Glutamatergic neuron (in vitro differentiated cells): Measurements from ENCODE around the gene FHIT. TPM values are rescaled to one million over a fixed set of nuclear protein-coding genes. Genes with fewer than 3 reads are reported as not detected.

ENCODE experiments used
- DNase-seq: peaks from one replicate; pipeline ENCODE4 v3.0.0; 2022
- H3K27ac Mint-ChIP-seq: one replicate; pipeline ENCODE4 v1.8.0; 2020; ENCODE audit warnings: mild to moderate bottlenecking, mixed read lengths, inconsistent platforms; ENCODE audit not compliant: unreplicated experiment
- H3K27me3 Mint-ChIP-seq: one replicate; pipeline ENCODE4 v1.8.0; 2020; ENCODE audit warnings: mild to moderate bottlenecking, moderate library complexity, mixed read lengths, inconsistent platforms; ENCODE audit not compliant: unreplicated experiment
- H3K36me3 Mint-ChIP-seq: one replicate; pipeline ENCODE4 v1.8.0; 2020; ENCODE audit warnings: mild to moderate bottlenecking, mixed read lengths, inconsistent platforms; ENCODE audit not compliant: unreplicated experiment
- H3K4me1 Mint-ChIP-seq: one replicate; pipeline ENCODE4 v1.8.0; 2020; ENCODE audit warnings: mild to moderate bottlenecking, low read depth, mixed read lengths, inconsistent platforms; ENCODE audit not compliant: unreplicated experiment
- H3K4me3 Mint-ChIP-seq: one replicate; pipeline ENCODE4 v1.8.0; 2020; ENCODE audit warnings: mild to moderate bottlenecking, mixed read lengths, inconsistent platforms; ENCODE audit not compliant: unreplicated experiment
- H3K9me3 Mint-ChIP-seq: one replicate; pipeline ENCODE4 v1.8.0; 2020; ENCODE audit warnings: mild to moderate bottlenecking, moderate library complexity, mixed read lengths, inconsistent platforms; ENCODE audit not compliant: unreplicated experiment
- CTCF ChIP-seq: fragments of 200-600 bp; sonication (generic); IDR thresholded peaks from one replicate; pipeline ENCODE4 v1.5.0; 2021; ENCODE audit not compliant: partially characterized antibody, unreplicated experiment
- total RNA-seq: library from RNA; stranded (reverse); fragmentation: NEBNext Ultra II Directional; extraction: Animal tissue kit (Norgen Biotek cat#: 25700); gene quantifications from one replicate; pipeline ENCODE4 v1.2.1, GENCODE V29; 2021; ENCODE audit not compliant: unreplicated experiment

The FHIT gene
- total RNA-seq, 1 donor from 2014 or later: 15.2 TPM

- H3K27me3 Mint-ChIP-seq: peaks cover 3% of the 10 kb centered on the region
- no peak for TF ChIP-seq CTCF
These were observed 1197.6 kb downstream of the FHIT start for GRCh38 chr3:60053526-60054265.

GRCh38 chr3:60048447-60048848, 1202.8 kb downstream of the FHIT start:
- Mint-ChIP-seq H3K27me3 (peaks cover 3% of the 10 kb centered on the region), H3K4me3 (no peak overlapping the region), H3K27ac (no peak overlapping the region), H3K9me3 (peaks cover 11% of the 10 kb centered on the region), H3K4me1 (peaks cover 8% of the 10 kb centered on the region), H3K36me3 (no peaks in the 10 kb centered on the region)
- no peak for TF ChIP-seq CTCF
- no peak for DNase-seq

More at GRCh38 chr3:60053526-60054265, 1197.6 kb downstream of the FHIT start:
- Mint-ChIP-seq H3K4me3 (no peak overlapping the region), H3K36me3 (peaks cover 6% of the 10 kb centered on the region), H3K27ac (no peak overlapping the region), H3K9me3 (no peaks in the 10 kb centered on the region), H3K4me1 (peaks cover 3% of the 10 kb centered on the region)
- DNase-seq: no peak

GRCh38 chr3:60047426-60048200, 1203.6 kb downstream of the FHIT start:
- Mint-ChIP-seq H3K27ac (no peak overlapping the region), H3K4me3 (no peak overlapping the region), H3K27me3 (peaks cover 3% of the 10 kb centered on the region), H3K4me1 (peaks cover 8% of the 10 kb centered on the region), H3K9me3 (peaks cover 11% of the 10 kb centered on the region), H3K36me3 (no peaks in the 10 kb centered on the region)
- no peak for TF ChIP-seq CTCF
- DNase-seq: no peak

GRCh38 chr3:60046210-60046609, 1205.0 kb downstream of the FHIT start:
- H3K36me3 Mint-ChIP-seq: no peaks in the 10 kb centered on the region
- H3K27me3 Mint-ChIP-seq: peaks cover 3% of the 10 kb centered on the region
- no peak for TF ChIP-seq CTCF
- peaks cover 11% of the 10 kb centered on the region for H3K9me3 Mint-ChIP-seq
- peaks cover 8% of the 10 kb centered on the region for H3K4me1 Mint-ChIP-seq
- H3K4me3 Mint-ChIP-seq: no peak overlapping the region
- H3K27ac Mint-ChIP-seq: peak overlapping the region; percentile 40
- peak; percentile 17 for DNase-seq

- peaks cover 6% of the 10 kb centered on the region for H3K4me1 Mint-ChIP-seq
- H3K9me3 Mint-ChIP-seq: peaks cover 11% of the 10 kb centered on the region
- no peak for DNase-seq
- no peaks in the 10 kb centered on the region for H3K36me3 Mint-ChIP-seq
- H3K27me3 Mint-ChIP-seq: peaks cover under 1% of the 10 kb centered on the region
- no peak overlapping the region for H3K27ac Mint-ChIP-seq
- no peak for TF ChIP-seq CTCF
- H3K4me3 Mint-ChIP-seq: no peak overlapping the region
These were observed 1205.6 kb downstream of the FHIT start for GRCh38 chr3:60045686-60046085.
